VCaP (cell line): Measurements from ENCODE around the gene ADIPOR1.

Source experiments
- H3K27ac ChIP-seq: fragments of 450-650 bp; 2 replicates; pipeline ENCODE4 v1.5.1; 2017
- TF ChIP-seq, protein P1 (sequence below): fragments of 450-650 bp; conservative IDR thresholded peaks from 2 replicates; pipeline ENCODE4 v1.5.1; 2017; ENCODE audit warnings: mild to moderate bottlenecking, moderate library complexity

ADIPOR1 gene

GRCh38 chr1:202982715-202983430 lies 24.8 kb upstream of the ADIPOR1 start:
- TF ChIP-seq, protein P1, sequence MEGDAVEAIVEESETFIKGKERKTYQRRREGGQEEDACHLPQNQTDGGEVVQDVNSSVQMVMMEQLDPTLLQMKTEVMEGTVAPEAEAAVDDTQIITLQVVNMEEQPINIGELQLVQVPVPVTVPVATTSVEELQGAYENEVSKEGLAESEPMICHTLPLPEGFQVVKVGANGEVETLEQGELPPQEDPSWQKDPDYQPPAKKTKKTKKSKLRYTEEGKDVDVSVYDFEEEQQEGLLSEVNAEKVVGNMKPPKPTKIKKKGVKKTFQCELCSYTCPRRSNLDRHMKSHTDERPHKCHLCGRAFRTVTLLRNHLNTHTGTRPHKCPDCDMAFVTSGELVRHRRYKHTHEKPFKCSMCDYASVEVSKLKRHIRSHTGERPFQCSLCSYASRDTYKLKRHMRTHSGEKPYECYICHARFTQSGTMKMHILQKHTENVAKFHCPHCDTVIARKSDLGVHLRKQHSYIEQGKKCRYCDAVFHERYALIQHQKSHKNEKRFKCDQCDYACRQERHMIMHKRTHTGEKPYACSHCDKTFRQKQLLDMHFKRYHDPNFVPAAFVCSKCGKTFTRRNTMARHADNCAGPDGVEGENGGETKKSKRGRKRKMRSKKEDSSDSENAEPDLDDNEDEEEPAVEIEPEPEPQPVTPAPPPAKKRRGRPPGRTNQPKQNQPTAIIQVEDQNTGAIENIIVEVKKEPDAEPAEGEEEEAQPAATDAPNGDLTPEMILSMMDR = no peak
- H3K27ac ChIP-seq = no peak overlapping the region

DNA sequence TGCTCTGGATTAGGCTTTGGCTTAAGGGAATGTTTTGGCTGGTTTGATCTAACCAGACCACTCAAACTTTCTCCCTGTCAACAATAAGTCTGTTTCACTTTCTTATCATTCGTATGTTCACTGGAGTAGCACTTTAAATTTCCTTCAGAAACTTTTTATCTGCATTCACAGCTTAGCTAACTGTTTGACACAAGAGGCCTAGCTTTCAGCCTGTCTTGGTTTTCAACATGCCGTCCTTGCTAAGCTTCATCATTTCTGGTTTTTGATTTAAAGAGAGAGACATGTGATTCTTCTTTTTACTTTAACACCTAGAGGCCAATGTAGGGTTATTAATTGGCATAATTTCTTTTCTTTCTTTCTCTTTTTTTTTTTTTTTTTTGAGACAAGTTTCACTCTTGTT lies 23.8 kb upstream of the ADIPOR1 start:
- TF ChIP-seq, protein P1 = no peak
- no peak overlapping the region for H3K27ac ChIP-seq

GRCh38 chr1:202979459-202979858 lies 21.3 kb upstream of the ADIPOR1 start:
- TF ChIP-seq, protein P1 = no peak
- no peak overlapping the region for H3K27ac ChIP-seq

DNA sequence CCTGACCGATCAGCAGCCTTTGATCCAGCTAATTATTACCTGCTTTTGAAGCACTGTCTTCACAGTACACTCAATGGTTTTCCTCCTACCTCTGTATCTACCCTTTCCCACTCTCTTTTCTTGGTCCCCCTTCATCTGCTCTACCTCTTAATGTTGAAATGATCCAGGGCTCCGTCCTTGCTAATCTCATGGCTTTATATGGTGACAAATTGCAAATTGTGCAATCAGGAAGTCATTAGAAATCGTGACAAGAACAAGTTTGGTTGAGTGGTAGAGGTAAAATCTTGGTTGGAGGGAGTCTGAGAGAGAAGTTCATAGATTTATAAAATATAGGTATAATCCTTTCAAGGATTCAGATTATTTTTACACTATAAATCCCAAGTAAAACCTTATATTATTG lies 18.5 kb upstream of the ADIPOR1 start:
- TF ChIP-seq, protein P1 = no peak

DNA sequence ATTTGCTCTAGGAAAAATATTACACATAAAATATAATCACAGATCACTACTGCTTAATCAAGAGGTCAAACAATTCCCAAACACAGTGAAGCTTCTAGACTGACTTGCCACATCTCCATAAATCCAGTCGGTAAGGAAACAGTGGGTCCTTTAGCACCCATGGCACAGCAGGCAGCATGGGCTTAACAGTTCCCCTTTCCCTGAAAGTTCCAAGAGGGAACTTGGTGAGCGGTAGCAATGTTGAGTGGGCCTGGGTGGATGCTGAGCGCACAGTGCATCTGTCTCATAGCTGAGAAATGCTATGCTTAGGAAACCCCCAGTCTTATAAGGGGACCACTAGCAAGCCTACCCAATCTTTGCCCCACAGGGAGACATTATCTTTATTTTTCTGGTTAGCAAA lies 16.7 kb upstream of the ADIPOR1 start:
- H3K27ac ChIP-seq = no peak overlapping the region
- TF ChIP-seq, protein P1 = no peak

More for the DNA sequence above, 18.5 kb upstream of the ADIPOR1 start:
- no peak overlapping the region for H3K27ac ChIP-seq

DNA sequence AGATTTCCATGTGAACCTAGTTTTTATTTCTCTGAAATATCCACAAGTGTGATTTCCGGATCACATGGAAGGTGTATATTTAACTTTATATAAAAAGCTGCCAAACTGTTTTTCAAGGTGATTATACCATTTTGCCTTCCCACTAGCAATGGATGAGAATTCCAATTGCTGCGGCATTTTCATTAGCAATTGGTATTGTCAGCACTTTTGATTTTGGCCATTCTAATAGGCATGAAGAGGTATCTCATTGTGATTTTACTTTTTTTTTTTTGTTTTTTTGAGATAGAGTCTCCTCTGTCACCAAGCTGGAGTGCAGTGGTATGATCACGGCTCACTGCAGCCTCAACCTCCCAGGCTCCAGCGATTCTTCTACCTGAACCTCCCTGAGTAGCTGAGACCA lies 13.9 kb upstream of the ADIPOR1 start:
- TF ChIP-seq, protein P1 = no peak
- H3K27ac ChIP-seq = no peak overlapping the region

DNA sequence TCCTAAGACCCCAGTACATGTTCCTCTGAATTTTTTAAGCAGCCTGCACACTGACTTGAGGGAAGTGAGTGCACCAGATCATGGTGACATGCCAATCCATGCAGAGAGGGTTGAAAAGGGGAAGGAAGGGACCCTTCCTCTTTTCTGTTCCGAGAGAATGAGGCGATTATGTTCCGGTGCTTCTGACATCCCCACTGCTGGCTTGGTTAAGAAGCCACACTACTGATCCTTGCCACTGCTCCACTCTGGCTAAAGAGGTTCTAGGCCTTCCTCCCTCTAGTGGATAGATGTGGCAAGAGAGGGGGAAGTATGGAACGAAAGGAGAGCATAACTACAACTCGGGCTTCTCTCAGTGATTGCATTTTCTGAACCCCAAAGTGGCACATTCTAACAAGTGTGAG lies 10.8 kb upstream of the ADIPOR1 start:
- TF ChIP-seq, protein P1 = peak; percentile 75

More for the DNA sequence above, 10.8 kb upstream of the ADIPOR1 start:
- no peak overlapping the region for H3K27ac ChIP-seq
